ENCODE measurements around the gene ZNRF3.

ZNRF3 gene

DNA sequence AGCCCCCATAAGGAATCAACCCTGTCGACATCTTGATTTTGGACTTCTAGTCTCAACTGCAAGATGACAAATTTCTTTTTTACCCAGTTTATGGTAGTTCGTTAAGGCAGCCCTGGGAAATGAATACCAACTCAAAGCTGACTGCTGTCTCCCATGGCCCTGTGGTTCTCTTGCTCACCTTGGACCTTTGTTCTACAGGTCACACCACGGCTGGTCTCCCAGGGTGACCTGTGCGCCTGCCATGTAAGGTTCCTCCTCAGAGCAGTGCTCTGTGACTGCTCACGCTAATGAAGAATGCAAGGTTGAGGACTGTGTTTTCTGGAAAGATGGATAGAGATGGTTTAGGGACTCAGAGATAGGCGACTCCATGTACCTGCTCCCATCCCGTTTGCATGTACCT is 68.2 kb downstream of the ZNRF3 start:
- ATAC-seq (ENCODE audit: insufficient read depth, low read depth) (no peak), DNase-seq (no peak)
- TF ChIP-seq EZH2 (IDR thresholded peaks at IDR 0.05; ENCODE audit: borderline replicate concordance, low read depth, low read length, severe bottlenecking) (no peak), CTCF (IDR thresholded peaks at IDR 0.05; ENCODE audit: borderline replicate concordance, extremely low read depth, low read length, poor library complexity, severe bottlenecking) (no peak)
- no peak overlapping the region for H3K9ac ChIP-seq (ENCODE audit: low read depth, low read length)
- H3K27me3 ChIP-seq (ENCODE audit: insufficient read depth, low read length, poor library complexity), result peaks cover 60% of the 10 kb centered on the region
- no peaks in the 10 kb centered on the region for H3K36me3 ChIP-seq (ENCODE audit: insufficient read depth, low read length)
- no peak overlapping the region for H3K4me3 ChIP-seq (ENCODE audit: low read depth in 1 of 2, low read length in 2 of 2)
- no peaks in the 10 kb centered on the region for H3K79me2 ChIP-seq (ENCODE audit: insufficient read depth, low read length)
- peaks cover 8% of the 10 kb centered on the region for H3K4me1 ChIP-seq (ENCODE audit: insufficient read depth, low read length)
- H3K9me3 ChIP-seq (ENCODE audit: insufficient read depth, low read length, severe bottlenecking), result peaks cover 12% of the 10 kb centered on the region
- H4K20me1 ChIP-seq (ENCODE audit: insufficient read depth, low read length), result peaks cover 78% of the 10 kb centered on the region
- no peak overlapping the region for H3K27ac ChIP-seq (ENCODE audit: low read length)
- H2AFZ ChIP-seq (ENCODE audit: low read depth, low read length), result no peak overlapping the region
- no peak overlapping the region for H3K4me2 ChIP-seq (ENCODE audit: insufficient read depth, low read length)

GRCh38 chr22:28951969-28952521 is 68.7 kb downstream of the ZNRF3 start:
- Histone ChIP-seq H3K36me3 (ENCODE audit: insufficient read depth, low read length) (no peaks in the 10 kb centered on the region), H3K4me1 (ENCODE audit: insufficient read depth, low read length) (peaks cover 11% of the 10 kb centered on the region), H3K27me3 (ENCODE audit: insufficient read depth, low read length, poor library complexity) (peaks cover 65% of the 10 kb centered on the region), H3K27ac (ENCODE audit: low read length) (no peak overlapping the region), H3K9me3 (ENCODE audit: insufficient read depth, low read length, severe bottlenecking) (peaks cover 7% of the 10 kb centered on the region), H3K4me3 (ENCODE audit: low read depth in 1 of 2, low read length in 2 of 2) (no peak overlapping the region), H3K4me2 (ENCODE audit: insufficient read depth, low read length) (no peak overlapping the region), H2AFZ (ENCODE audit: low read depth, low read length) (no peak overlapping the region), H3K79me2 (ENCODE audit: insufficient read depth, low read length) (no peaks in the 10 kb centered on the region), H4K20me1 (ENCODE audit: insufficient read depth, low read length) (peaks cover 80% of the 10 kb centered on the region), H3K9ac (ENCODE audit: low read depth, low read length) (no peak overlapping the region)
- DNase-seq (no peak), ATAC-seq (ENCODE audit: insufficient read depth, low read depth) (no peak)
- no peak for TF ChIP-seq EZH2 (IDR thresholded peaks at IDR 0.05; ENCODE audit: borderline replicate concordance, low read depth, low read length, severe bottlenecking)
- no peak for TF ChIP-seq CTCF (IDR thresholded peaks at IDR 0.05; ENCODE audit: borderline replicate concordance, extremely low read depth, low read length, poor library complexity, severe bottlenecking)

DNA sequence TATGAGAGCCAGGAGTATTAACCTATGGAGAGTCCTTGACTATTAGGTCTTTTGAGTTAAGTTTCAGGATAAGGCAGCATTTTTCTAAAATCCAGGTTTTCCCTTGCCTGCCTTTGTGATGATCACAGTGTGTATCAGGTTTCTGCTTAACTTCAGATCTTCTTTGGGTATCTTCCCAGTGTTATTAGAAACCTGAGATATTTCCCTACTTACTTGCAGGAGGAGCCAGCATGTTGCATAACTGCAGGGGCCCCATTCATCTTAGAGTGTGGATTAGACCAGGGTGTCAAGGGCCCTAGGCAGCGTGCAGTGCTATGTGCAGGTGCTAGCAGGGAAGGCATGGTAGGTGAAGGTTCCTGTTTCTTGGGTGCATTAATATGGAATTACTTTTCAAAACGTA is 69.5 kb downstream of the ZNRF3 start:
- H3K36me3 ChIP-seq (ENCODE audit: insufficient read depth, low read length), result no peaks in the 10 kb centered on the region
- H4K20me1 ChIP-seq (ENCODE audit: insufficient read depth, low read length), result peaks cover 86% of the 10 kb centered on the region
- ATAC-seq (ENCODE audit: insufficient read depth, low read depth), result no peak
- no peak overlapping the region for H3K9ac ChIP-seq (ENCODE audit: low read depth, low read length)
- no peak for DNase-seq
- H3K4me2 ChIP-seq (ENCODE audit: insufficient read depth, low read length), result no peak overlapping the region
- TF ChIP-seq CTCF (IDR thresholded peaks at IDR 0.05; ENCODE audit: borderline replicate concordance, extremely low read depth, low read length, poor library complexity, severe bottlenecking) (no peak), EZH2 (IDR thresholded peaks at IDR 0.05; ENCODE audit: borderline replicate concordance, low read depth, low read length, severe bottlenecking) (peak; percentile 30)
- H3K4me3 ChIP-seq (ENCODE audit: low read depth in 1 of 2, low read length in 2 of 2), result no peak overlapping the region
- no peak overlapping the region for H3K27ac ChIP-seq (ENCODE audit: low read length)
- no peaks in the 10 kb centered on the region for H3K79me2 ChIP-seq (ENCODE audit: insufficient read depth, low read length)
- H3K27me3 ChIP-seq (ENCODE audit: insufficient read depth, low read length, poor library complexity), result peaks cover 68% of the 10 kb centered on the region
- H3K4me1 ChIP-seq (ENCODE audit: insufficient read depth, low read length), result peaks cover 11% of the 10 kb centered on the region
- H3K9me3 ChIP-seq (ENCODE audit: insufficient read depth, low read length, severe bottlenecking), result no peaks in the 10 kb centered on the region
- no peak overlapping the region for H2AFZ ChIP-seq (ENCODE audit: low read depth, low read length)

DNA sequence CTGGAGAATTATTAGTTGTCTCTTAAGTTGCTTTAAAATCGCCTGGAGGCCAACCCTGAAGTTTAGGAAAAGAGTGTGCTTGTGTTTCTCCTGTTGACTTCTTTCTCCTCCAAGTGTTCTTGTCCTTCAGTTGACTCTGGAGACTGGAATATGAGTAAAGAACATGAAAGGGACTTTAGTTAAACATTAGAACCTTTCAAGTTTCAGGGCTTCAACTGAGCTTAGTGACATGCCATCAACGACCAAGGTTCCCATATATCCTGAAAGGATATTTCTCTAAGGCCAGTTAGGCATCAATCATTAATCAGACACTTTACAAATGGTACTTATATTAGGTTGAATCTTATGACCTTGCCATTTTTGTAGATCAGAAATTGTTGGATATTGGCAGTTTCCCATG is 70.0 kb downstream of the ZNRF3 start:
- no peak overlapping the region for H3K9ac ChIP-seq (ENCODE audit: low read depth, low read length)
- H4K20me1 ChIP-seq (ENCODE audit: insufficient read depth, low read length), result peaks cover 88% of the 10 kb centered on the region
- ATAC-seq (ENCODE audit: insufficient read depth, low read depth), result no peak
- H3K27ac ChIP-seq (ENCODE audit: low read length), result no peak overlapping the region
- no peaks in the 10 kb centered on the region for H3K36me3 ChIP-seq (ENCODE audit: insufficient read depth, low read length)
- no peaks in the 10 kb centered on the region for H3K9me3 ChIP-seq (ENCODE audit: insufficient read depth, low read length, severe bottlenecking)
- TF ChIP-seq EZH2 (IDR thresholded peaks at IDR 0.05; ENCODE audit: borderline replicate concordance, low read depth, low read length, severe bottlenecking) (no peak), CTCF (IDR thresholded peaks at IDR 0.05; ENCODE audit: borderline replicate concordance, extremely low read depth, low read length, poor library complexity, severe bottlenecking) (no peak)
- H3K4me2 ChIP-seq (ENCODE audit: insufficient read depth, low read length), result no peak overlapping the region
- no peak overlapping the region for H2AFZ ChIP-seq (ENCODE audit: low read depth, low read length)
- H3K4me3 ChIP-seq (ENCODE audit: low read depth in 1 of 2, low read length in 2 of 2), result no peak overlapping the region
- H3K27me3 ChIP-seq (ENCODE audit: insufficient read depth, low read length, poor library complexity), result peaks cover 68% of the 10 kb centered on the region
- H3K4me1 ChIP-seq (ENCODE audit: insufficient read depth, low read length), result peaks cover 11% of the 10 kb centered on the region
- DNase-seq, result no peak
- no peaks in the 10 kb centered on the region for H3K79me2 ChIP-seq (ENCODE audit: insufficient read depth, low read length)
